HG03571 (cell line): ENCODE results near the gene SOD2.
A peak's percentile ranks its signal among the peaks of the same experiment; 100 is the strongest.
"Not testable (repeated sequence)": the region's sequence is repeated elsewhere in the genome, so short reads cannot be mapped to it uniquely, and the experiment has no call there.

Experiments
- ATAC-seq: cut with Tn5 transposase; IDR thresholded peaks from one replicate; pipeline ENCODE4 v1.9.1; 2021; ENCODE audit not compliant: unreplicated experiment

SOD2 gene

GRCh38 chr6:159716247-159717096, 23.4 kb upstream of the SOD2 start:
- no peak for ATAC-seq

- ATAC-seq, result no peak
Measured at GRCh38 chr6:159715605-159716004, 22.6 kb upstream of the SOD2 start.

- no peak for ATAC-seq
Measured at GRCh38 chr6:159715166-159715565, 22.1 kb upstream of the SOD2 start.

GRCh38 chr6:159714404-159714803, 21.4 kb upstream of the SOD2 start:
- ATAC-seq, result no peak

- no peak for ATAC-seq
Measured at GRCh38 chr6:159713984-159714383, 20.9 kb upstream of the SOD2 start.

GRCh38 chr6:159712389-159712788, 19.3 kb upstream of the SOD2 start:
- ATAC-seq, result not testable (repeated sequence)

- not testable (repeated sequence) for ATAC-seq
Measured at GRCh38 chr6:159710603-159711002, 17.6 kb upstream of the SOD2 start.

- ATAC-seq, result no peak
Measured at GRCh38 chr6:159701413-159701999, 8.5 kb upstream of the SOD2 start.

- no peak for ATAC-seq
Measured at GRCh38 chr6:159700970-159701369, 7.9 kb upstream of the SOD2 start.

- no peak for ATAC-seq
Measured at GRCh38 chr6:159695984-159696383, 2.9 kb upstream of the SOD2 start.

- no peak for ATAC-seq
Measured at GRCh38 chr6:159693894-159694545, 979 bp upstream of the SOD2 start.

GRCh38 chr6:159692303-159693127, 526 bp downstream of the SOD2 start:
- peak; percentile 31 for ATAC-seq

GRCh38 chr6:159691963-159692287, 1.1 kb downstream of the SOD2 start:
- ATAC-seq, result no peak

GRCh38 chr6:159691133-159691962, 1.7 kb downstream of the SOD2 start:
- ATAC-seq, result no peak

- ATAC-seq, result not testable (repeated sequence)
Measured at GRCh38 chr6:159690135-159690534, 2.9 kb downstream of the SOD2 start.

- no peak for ATAC-seq
Measured at GRCh38 chr6:159689001-159689400, 4.0 kb downstream of the SOD2 start.

- no peak for ATAC-seq
Measured at GRCh38 chr6:159688266-159688905, 4.7 kb downstream of the SOD2 start.

- no peak for ATAC-seq
Measured at GRCh38 chr6:159687341-159687740, 5.7 kb downstream of the SOD2 start.

- ATAC-seq, result no peak
Measured at GRCh38 chr6:159686703-159687102, 6.3 kb downstream of the SOD2 start.

- ATAC-seq, result no peak
Measured at GRCh38 chr6:159686040-159686439, 7.0 kb downstream of the SOD2 start.
